Activated naive CD4-positive, alpha-beta T cell treated with anti-CD3 and anti-CD28 coated beads for 36 hours (primary cell): ENCODE measurements around the gene SH3BP5L. TPM values are rescaled to one million over a fixed set of nuclear protein-coding genes. Genes with fewer than 3 reads are reported as not detected.

Source experiments
- CTCF ChIA-PET: fragments of 350-600 bp; sonication (Branson Sonifier 250); formaldehyde crosslinking; loops from one replicate; lab custom pipeline; 2021; ENCODE audit warnings: antibody characterized with exemption; lab: Charles Lee
- DNase-seq: peaks from one replicate; pipeline ENCODE4 v3.0.0-alpha.2; 2020
- H3K27ac Mint-ChIP-seq: one replicate; pipeline ENCODE4 v1.8.0; 2021; ENCODE audit warnings: mild to moderate bottlenecking, mixed read lengths
- H3K27me3 Mint-ChIP-seq: one replicate; pipeline ENCODE4 v1.8.0; 2021; ENCODE audit warnings: low read depth, mixed read lengths
- H3K36me3 Mint-ChIP-seq: one replicate; pipeline ENCODE4 v1.8.0; 2021; ENCODE audit warnings: low read depth, mixed read lengths
- H3K4me1 Mint-ChIP-seq: one replicate; pipeline ENCODE4 v1.8.0; 2021; ENCODE audit warnings: low read depth, mixed read lengths
- H3K4me3 Mint-ChIP-seq: one replicate; pipeline ENCODE4 v1.8.0; 2021; ENCODE audit warnings: mild to moderate bottlenecking, moderate library complexity, mixed read lengths
- H3K9me3 Mint-ChIP-seq: one replicate; pipeline ENCODE4 v1.8.0; 2021; ENCODE audit warnings: mixed read lengths
- intact Hi-C: fragments of 100-400 bp; cut with micrococcal nuclease; formaldehyde crosslinking; loops from one replicate; pipeline ENCODE4 v1.15.1; 2023
- total RNA-seq, 2 experiments: library from RNA; stranded (reverse); gene quantifications; one replicate each; pipeline ENCODE4 v1.2.3, GENCODE V29; 2021

SH3BP5L gene
- 10 to 100 TPM; 20.3 to 20.5 TPM for total RNA-seq

GRCh38 chr1:248825909-248826760, at the start of gene SH3BP5L:
Gene SH3BP5L (minus strand): TSS chr1:248825915. CDS start chr1:248824935, 980 bp downstream.
- H3K4me3 Mint-ChIP-seq = peak within 1 kb of the TSS; percentile 90
- DNase-seq = peak; percentile 95
- peak within 1 kb of the TSS; percentile 98 for H3K27ac Mint-ChIP-seq
- H3K27me3 Mint-ChIP-seq = no peaks in the 10 kb centered on the region
- H3K9me3 Mint-ChIP-seq = no peaks in the 10 kb centered on the region
- peaks cover 53% of the 10 kb centered on the region for H3K4me1 Mint-ChIP-seq
- peaks cover 16% of the 10 kb centered on the region for H3K36me3 Mint-ChIP-seq
- intact Hi-C loops = loop anchor here (1.0 to 5.0 kb wide), 11 partner anchors 12 to 1747 kb away; partner anchors contain the start of genes PGBD2, ZNF670, ZNF672 and ZNF692
- CTCF ChIA-PET = interaction anchor here (0.7 to 3.9 kb wide), 8 partner anchors 7 to 207 kb away, joined by 3 to 27 read pairs (median 4); partner anchors contain the start of gene ZNF672

GRCh38 chr1:248873993-248874533, 48.3 kb upstream of the SH3BP5L start:
- CTCF ChIA-PET = interaction anchor here (1.4 to 2.9 kb wide), 2 partner anchors 9 to 15 kb away, joined by 6 to 28 read pairs; partner anchors contain the start of gene ZNF692
- intact Hi-C loops = loop anchor here (1.0 kb wide), 5 partner anchors 11 to 48 kb away; partner anchors contain the start of genes PGBD2, ZNF672 and ZNF692
- H3K27ac Mint-ChIP-seq = peak overlapping the region; percentile 93

GRCh38 chr1:248873409-248873992, 47.8 kb upstream of the SH3BP5L start:
- H3K4me1 Mint-ChIP-seq = peaks cover 16% of the 10 kb centered on the region
- H3K27me3 Mint-ChIP-seq = peaks cover 3% of the 10 kb centered on the region
- H3K4me3 Mint-ChIP-seq = peak overlapping the region; percentile 85
- H3K36me3 Mint-ChIP-seq = peaks cover 7% of the 10 kb centered on the region
- CTCF ChIA-PET = interaction anchor here (0.8 to 2.9 kb wide), 4 partner anchors 9 to 14 kb away, joined by 3 to 28 read pairs (median 4); partner anchors contain the start of gene ZNF692
- peaks cover 1% of the 10 kb centered on the region for H3K9me3 Mint-ChIP-seq
- peak overlapping the region; percentile 93 for H3K27ac Mint-ChIP-seq
- intact Hi-C loops = loop anchor here (1.0 kb wide), 4 partner anchors 10 to 47 kb away; partner anchors contain the start of genes ZNF672 and ZNF692
- peak; percentile 96 for DNase-seq

More at GRCh38 chr1:248873993-248874533, 48.3 kb upstream of the SH3BP5L start:
- Mint-ChIP-seq H3K4me1 (peaks cover 16% of the 10 kb centered on the region), H3K4me3 (peak overlapping the region; percentile 85), H3K27me3 (peaks cover 3% of the 10 kb centered on the region), H3K9me3 (peaks cover 1% of the 10 kb centered on the region), H3K36me3 (peaks cover 7% of the 10 kb centered on the region)
- peak; percentile 87 for DNase-seq

GRCh38 chr1:248872752-248873408, 47.2 kb upstream of the SH3BP5L start:
- Mint-ChIP-seq H3K4me3 (peak overlapping the region; percentile 85), H3K4me1 (peaks cover 16% of the 10 kb centered on the region), H3K36me3 (peaks cover 7% of the 10 kb centered on the region), H3K27me3 (peaks cover 3% of the 10 kb centered on the region), H3K27ac (peak overlapping the region; percentile 93), H3K9me3 (peaks cover 1% of the 10 kb centered on the region)
- peak; percentile 72 for DNase-seq
- CTCF ChIA-PET = interaction anchor here (0.8 to 2.9 kb wide), 4 partner anchors 8 to 14 kb away, joined by 3 to 28 read pairs (median 4); partner anchors contain the start of gene ZNF692
- intact Hi-C loops = loop anchor here (1.0 kb wide), 4 partner anchors 10 to 47 kb away; partner anchors contain the start of genes ZNF672 and ZNF692

GRCh38 chr1:248871837-248872401, 46.2 kb upstream of the SH3BP5L start:
- H3K4me3 Mint-ChIP-seq = peak overlapping the region; percentile 7
- CTCF ChIA-PET = interaction anchor here (1.3 to 2.9 kb wide), 2 partner anchors 10 to 13 kb away, joined by 3 to 28 read pairs; partner anchors contain the start of gene ZNF692
- peaks cover 7% of the 10 kb centered on the region for H3K36me3 Mint-ChIP-seq
- DNase-seq = no peak
- H3K27ac Mint-ChIP-seq = no peak overlapping the region
- peaks cover 1% of the 10 kb centered on the region for H3K9me3 Mint-ChIP-seq
- intact Hi-C loops = no loop called here
- H3K4me1 Mint-ChIP-seq = peaks cover 16% of the 10 kb centered on the region
- peaks cover 3% of the 10 kb centered on the region for H3K27me3 Mint-ChIP-seq

- H3K4me3 Mint-ChIP-seq = peak overlapping the region; percentile 87
- intact Hi-C loops = loop anchor here (1.0 kb wide), 2 partner anchors 10 to 37 kb away; no protein-coding TSS in a partner anchor
- CTCF ChIA-PET = interaction anchor here (1.2 kb wide), 1 partner anchor 44 kb away, joined by 3 read pairs; no protein-coding TSS in a partner anchor
- peak; percentile 88 for DNase-seq
- no peaks in the 10 kb centered on the region for H3K27me3 Mint-ChIP-seq
- peaks cover 2% of the 10 kb centered on the region for H3K36me3 Mint-ChIP-seq
- no peaks in the 10 kb centered on the region for H3K9me3 Mint-ChIP-seq
- H3K27ac Mint-ChIP-seq = peak overlapping the region; percentile 61
- H3K4me1 Mint-ChIP-seq = peaks cover 30% of the 10 kb centered on the region
Observed at GRCh38 chr1:248862998-248863881, 37.5 kb upstream of the SH3BP5L start.

DNA sequence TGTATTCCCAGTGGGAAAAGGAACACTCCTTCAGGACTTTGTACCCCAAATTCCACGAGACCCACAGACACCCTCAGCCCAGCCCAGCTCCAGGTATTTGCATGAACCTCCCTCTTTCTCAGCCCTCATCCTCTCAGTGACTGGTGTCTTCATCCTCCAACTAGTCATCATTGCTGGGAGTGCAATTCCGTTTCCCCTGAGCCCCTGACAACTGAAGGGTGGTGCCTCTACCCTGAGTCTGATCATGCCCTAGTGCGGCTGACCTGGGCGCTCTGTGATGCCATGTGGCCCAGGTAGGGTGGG, 36.9 kb upstream of the SH3BP5L start:
- Mint-ChIP-seq H3K9me3 (no peaks in the 10 kb centered on the region), H3K4me1 (peaks cover 31% of the 10 kb centered on the region), H3K4me3 (peak overlapping the region; percentile 87), H3K27me3 (no peaks in the 10 kb centered on the region), H3K27ac (peak overlapping the region; percentile 61), H3K36me3 (peaks cover 6% of the 10 kb centered on the region)
- no peak for DNase-seq
- CTCF ChIA-PET = interaction anchor here (0.8 to 1.7 kb wide), 2 partner anchors 10 to 37 kb away, joined by 3 to 4 read pairs; partner anchors contain the start of gene SH3BP5L
- intact Hi-C loops = no loop called here

DNA sequence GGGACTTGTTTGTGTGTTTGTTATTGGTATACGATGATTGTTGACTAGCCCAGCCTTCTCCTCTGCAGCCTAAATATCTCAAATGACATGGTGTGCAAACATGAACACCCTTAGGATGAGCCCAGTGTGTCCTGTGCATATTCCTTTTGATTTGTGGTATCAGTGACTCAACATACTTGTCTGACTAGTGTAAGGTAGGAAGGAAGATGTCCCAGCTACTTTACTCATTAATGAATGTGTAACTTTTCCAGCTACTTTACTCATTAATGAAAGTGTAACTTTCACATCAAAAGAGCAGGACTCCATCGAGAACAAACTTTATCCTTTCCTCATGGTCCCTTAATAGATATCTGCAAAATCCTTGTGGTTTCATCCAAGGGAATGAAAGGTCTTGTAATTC, 35.9 kb upstream of the SH3BP5L start:
- Mint-ChIP-seq H3K36me3 (peaks cover 10% of the 10 kb centered on the region), H3K9me3 (no peaks in the 10 kb centered on the region), H3K27me3 (no peaks in the 10 kb centered on the region), H3K4me3 (no peak overlapping the region), H3K27ac (no peak overlapping the region), H3K4me1 (peaks cover 41% of the 10 kb centered on the region)
- DNase-seq = no peak
- intact Hi-C loops = no loop called here
- CTCF ChIA-PET = interaction anchor here (1.7 kb wide), 1 partner anchor 36 kb away, joined by 4 read pairs; the partner anchor contains the start of gene SH3BP5L

GRCh38 chr1:248860007-248860406, 34.3 kb upstream of the SH3BP5L start:
- H3K27me3 Mint-ChIP-seq = no peaks in the 10 kb centered on the region
- DNase-seq = no peak
- no peaks in the 10 kb centered on the region for H3K9me3 Mint-ChIP-seq
- peaks cover 22% of the 10 kb centered on the region for H3K36me3 Mint-ChIP-seq
- peak overlapping the region; percentile 94 for H3K4me3 Mint-ChIP-seq
- CTCF ChIA-PET = interaction anchor here (0.7 to 3.2 kb wide), 6 partner anchors 9 to 34 kb away, joined by 3 to 28 read pairs (median 4); partner anchors contain the start of gene SH3BP5L
- intact Hi-C loops = no loop called here
- peaks cover 57% of the 10 kb centered on the region for H3K4me1 Mint-ChIP-seq
- peak overlapping the region; percentile 93 for H3K27ac Mint-ChIP-seq
